Tongue (tissue), 2 donors: Measurements from ENCODE around the gene NOL4L. TPM values are rescaled to one million over a fixed set of nuclear protein-coding genes. Genes with fewer than 3 reads are reported as not detected.

Experiments
- DNase-seq: peaks from one replicate; pipeline ENCODE4 v3.0.0-alpha.2; 2015
- total RNA-seq: library from RNA; depleted of rRNA; stranded (reverse); fragments of >200 nt; gene quantifications from one replicate; pipeline ENCODE4 v1.2.3, GENCODE V29; 2014

NOL4L gene, protein sequence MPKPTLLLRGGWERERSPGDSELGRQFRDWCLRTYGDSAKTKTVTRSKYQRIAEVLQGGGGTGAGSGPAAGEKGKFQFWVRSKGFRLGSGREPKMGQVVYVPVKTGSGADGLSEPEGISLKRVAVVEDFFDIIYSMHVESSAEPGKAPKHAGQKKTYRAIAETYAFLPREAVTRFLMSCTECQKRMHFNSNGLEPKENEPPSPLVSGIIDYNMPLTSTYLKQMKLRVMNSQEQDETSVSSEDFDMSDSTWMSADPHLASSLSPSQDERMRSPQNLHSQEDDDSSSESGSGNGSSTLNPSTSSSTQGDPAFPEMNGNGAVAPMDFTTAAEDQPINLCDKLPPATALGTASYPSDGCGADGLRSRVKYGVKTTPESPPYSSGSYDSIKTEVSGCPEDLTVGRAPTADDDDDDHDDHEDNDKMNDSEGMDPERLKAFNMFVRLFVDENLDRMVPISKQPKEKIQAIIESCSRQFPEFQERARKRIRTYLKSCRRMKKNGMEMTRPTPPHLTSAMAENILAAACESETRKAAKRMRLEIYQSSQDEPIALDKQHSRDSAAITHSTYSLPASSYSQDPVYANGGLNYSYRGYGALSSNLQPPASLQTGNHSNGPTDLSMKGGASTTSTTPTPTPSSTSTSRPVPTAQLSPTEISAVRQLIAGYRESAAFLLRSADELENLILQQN
- 5.9 TPM for total RNA-seq

DNA sequence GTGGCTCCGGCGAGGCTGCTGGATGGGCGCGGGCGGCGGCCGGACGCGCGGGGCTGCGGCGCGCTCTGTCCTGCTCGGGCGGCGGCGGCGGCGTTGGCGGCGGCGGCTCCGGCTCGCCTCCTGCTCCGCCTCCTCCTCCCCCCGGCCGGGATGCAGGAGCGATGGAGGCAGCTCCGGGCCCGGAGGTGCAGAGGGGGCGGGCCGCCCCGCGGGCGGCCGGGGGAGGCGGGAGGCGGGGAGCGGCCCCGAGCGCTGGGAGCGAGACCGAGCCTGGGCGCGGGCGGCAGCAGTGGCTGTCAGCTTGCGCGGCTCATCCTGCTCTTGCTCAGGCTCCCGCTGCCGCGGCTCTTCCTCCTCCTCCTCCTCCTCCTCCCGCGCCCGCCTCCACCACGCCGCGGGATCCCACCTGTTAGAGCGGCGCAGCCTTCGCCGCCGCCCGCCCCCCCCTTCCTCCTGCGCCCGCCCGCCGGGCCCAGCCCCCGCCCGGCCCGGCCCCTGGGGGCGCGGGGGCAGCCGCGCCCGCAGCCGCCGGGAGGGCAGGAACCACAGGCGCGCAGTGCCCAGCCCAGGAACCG, at the start of gene NOL4L:
Gene NOL4L, minus strand, starts transcription at position 323 of the 575 bp plus-strand sequence. CDS start 443 bp downstream, outside the sequence.
- DNase-seq, result peak; percentile 41

GRCh38 chr20:32634041-32634805, 49.1 kb upstream of the NOL4L start:
- no peak for DNase-seq

DNA sequence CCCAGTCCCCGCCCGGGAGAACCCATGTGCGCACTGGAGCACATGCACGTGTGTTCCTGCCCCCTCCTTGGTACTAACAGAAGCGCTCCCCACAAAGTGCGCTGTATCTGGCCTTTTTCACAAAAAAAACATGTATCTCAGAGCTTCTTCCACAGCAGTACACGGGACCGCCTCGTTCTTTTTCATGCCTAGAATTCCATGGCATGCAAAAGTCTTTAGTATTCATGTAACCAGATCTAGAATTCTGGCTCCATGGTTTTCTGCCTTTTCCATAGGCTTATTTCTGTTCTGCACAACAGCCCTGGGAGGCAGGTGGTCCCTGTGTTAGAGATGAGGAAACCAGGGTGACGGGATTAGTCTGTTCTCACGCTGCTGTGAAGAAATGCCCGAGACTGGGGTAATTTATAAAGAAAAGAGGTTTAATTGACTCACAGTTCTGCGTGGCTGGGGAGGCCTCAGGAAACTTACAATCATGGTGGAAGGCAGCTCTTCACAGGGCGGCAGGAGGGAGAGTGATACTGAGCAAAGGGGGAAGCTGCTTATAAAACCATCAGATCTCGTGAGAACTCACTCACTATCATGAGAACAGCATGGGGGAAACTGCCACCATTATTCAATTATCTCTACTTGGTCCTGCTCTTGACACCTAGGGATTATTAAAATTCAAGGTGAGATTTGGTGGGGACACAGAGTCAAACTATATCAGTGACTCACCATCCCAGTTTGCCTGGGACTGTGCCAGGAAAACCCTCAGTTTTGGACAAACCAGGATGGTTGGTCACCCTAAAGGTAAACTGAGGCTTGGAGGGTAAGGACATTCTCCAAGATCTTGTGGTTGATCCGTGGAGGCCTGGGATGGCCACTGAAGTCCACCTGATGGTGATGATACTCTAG, 47.6 kb upstream of the NOL4L start:
- DNase-seq, result no peak

GRCh38 chr20:32631933-32632460, 46.9 kb upstream of the NOL4L start:
- DNase-seq, result no peak

GRCh38 chr20:32629813-32630212, 44.7 kb upstream of the NOL4L start:
- DNase-seq, result no peak

DNA sequence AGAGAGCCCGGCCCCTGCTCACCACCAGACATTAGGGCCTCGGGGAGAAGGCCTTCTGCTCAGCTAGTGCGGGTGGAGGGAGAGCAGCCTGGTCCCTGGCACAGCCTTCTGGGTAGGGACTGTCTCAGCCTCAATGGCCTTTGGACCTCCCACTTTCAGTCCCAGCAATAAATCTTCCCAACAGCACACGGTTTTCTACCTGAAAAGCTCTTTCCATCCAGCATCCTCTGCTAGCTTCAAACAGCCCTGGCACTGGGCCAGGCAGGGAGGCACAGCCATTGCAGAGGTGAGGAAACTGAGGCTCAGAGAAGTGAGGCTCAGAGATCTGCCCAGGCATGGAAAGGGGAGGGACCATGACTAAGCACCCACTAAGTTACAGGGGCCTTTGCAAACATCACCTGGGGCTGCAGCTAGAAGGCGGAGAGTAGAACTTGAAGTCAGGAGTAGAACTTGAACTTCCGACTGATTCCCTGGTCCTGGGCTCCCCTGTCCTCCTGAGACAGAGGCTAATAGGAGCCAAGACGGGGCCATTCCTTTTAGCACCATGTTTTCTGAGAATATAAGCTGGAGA, 43.9 kb upstream of the NOL4L start:
- DNase-seq, result no peak

GRCh38 chr20:32626859-32627636, 41.9 kb upstream of the NOL4L start:
- peak; percentile 75 for DNase-seq

- no peak for DNase-seq
Observed at GRCh38 chr20:32626407-32626806, 41.3 kb upstream of the NOL4L start.

GRCh38 chr20:32625996-32626395, 40.9 kb upstream of the NOL4L start:
- DNase-seq, result no peak

DNA sequence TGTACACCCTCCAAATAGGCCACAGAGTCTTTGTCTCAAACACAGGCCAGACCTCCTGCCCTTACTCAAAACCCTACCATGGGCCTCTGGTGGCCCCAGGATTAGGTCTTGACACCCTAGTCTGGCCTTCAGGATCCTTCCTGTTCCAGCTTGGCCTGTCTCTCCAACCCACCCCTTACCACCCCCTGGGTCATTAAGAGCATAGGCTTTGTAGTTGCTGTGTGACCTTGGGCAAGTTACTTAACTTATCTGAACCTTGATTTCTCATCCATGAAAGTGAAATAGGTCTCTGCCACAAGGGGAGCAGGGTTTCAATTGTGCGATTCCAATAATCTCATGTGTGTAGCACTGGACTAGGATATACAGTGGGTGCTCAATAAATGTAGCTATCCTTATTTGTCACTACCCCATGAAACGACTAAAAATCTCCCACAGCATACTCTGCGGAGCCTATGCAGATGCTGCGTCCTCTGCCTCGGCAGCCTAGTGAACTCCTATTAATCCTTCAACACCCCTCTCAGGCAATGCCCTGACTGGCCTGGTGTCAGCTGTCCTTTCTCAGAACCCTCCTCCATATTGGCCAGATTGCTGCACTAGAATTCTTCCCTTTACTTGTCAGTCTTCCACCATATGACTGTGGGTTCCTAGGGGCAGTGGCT, 39.7 kb upstream of the NOL4L start:
- DNase-seq, result no peak

DNA sequence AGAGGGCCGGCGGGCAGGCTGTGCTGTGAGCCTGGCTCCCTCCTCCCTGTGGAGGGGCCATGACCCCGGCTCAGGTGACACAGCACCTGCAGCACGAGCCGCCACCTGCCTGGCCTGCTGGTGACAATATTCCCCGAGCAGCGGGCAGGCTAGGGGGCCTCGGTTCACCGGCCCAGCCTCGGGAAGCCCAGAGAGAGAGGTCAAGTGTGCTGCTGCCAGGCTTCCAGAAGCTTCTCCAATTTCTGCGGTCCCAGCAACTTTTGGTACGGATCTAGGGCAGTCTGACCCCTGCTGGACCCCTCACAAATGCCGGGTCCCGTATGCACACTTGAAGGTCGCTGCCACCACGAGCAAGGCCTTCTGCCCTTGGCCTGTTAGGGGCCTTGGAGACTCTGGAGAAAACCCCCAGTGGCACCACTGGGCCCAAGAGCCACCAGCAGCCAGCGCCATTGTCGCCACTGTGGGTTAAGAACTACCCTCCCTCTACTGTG, 38.6 kb upstream of the NOL4L start:
- no peak for DNase-seq

- DNase-seq, result no peak
Observed at GRCh38 chr20:32622585-32623468, 37.7 kb upstream of the NOL4L start.

GRCh38 chr20:32621891-32622584, 36.9 kb upstream of the NOL4L start:
- DNase-seq, result no peak

DNA sequence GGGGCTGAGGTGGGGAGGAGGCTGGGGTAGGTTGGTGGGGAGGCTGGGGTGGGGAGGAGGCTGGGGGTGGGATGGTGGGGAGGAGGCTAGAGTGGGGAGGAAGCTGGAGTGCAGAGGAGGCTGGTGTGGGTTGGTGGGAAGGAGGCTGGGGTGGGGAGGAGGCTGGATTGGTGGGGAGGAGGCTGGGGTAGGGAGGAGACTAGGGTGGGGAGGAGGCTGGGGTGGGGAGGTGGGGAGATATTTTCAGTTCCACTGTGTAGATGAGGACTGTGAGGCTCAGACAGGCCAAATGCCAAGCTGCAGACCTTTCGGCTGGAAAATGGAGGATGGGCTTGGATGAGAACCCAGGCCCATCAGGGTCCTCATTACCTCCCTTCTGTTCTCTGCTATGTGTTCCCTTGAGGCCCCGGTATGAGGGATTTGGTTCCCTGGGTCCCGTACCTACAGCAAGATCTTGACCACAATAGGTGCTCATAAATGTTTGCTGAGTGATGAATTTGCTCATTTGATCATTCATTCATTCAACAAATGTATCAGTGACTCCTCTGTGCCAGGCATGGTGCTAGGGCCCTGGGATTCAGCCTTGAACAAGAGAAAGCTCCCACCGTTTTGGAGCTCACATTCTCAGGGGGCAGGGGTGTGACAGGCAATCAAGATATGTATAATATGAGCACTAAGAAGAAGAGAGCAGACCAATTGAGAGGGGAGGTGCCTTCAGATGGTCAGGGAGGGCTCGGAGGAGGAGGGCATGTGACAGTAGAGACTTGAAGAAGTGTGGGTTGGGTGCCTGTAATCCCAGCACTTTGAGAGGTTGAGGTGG, 36.1 kb upstream of the NOL4L start:
- no peak for DNase-seq

DNA sequence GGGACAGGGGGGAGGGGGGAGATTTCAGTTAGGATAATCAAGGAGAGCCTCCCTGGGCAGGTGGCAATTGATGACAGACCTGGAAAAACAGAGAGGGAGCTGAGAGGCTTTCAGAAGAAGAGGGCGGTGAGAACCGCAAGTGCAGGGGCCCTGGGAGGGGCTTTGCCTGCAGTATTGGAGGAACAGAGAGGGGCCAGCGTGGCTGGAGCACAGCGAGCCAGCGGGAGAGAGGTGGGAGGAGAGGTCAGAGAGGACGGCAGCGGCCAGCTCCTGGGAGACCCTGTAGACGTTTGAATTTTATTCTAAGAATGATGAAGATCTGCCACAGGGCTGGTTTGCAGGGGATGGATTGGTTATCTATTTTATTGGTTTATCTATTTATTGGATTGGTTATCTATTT, 34.5 kb upstream of the NOL4L start:
- no peak for DNase-seq

GRCh38 chr20:32614772-32615171, 29.6 kb upstream of the NOL4L start:
- DNase-seq, result no peak

DNA sequence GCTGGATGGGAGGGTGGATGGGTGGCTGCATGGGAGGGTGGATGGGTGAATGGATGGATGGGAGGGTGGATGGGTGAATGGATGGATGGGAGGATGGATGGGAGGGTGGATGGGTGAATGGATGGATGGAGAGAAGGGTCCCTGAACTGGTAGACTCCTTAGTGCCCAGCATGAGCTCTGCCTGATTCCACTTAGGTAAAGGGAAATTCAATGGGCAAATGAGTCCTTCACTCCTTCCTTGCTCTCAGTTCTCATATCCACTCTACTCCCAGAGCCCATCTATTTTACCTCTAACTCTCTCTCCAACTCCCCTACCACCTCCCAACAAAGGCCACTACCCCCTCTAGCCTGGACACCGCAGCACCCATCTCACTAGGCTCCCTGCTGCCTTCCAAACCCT, 29.2 kb upstream of the NOL4L start:
- no peak for DNase-seq
